ENCODE data around the gene SFRP4. TPM values are rescaled to one million over a fixed set of nuclear protein-coding genes. Genes with fewer than 3 reads are reported as not detected.

The SFRP4 gene
- total and polyA plus RNA-seq, 12 donors, result 0.20 to 9.9 (median 2.9) TPM

- Histone ChIP-seq H3K4me1 (peaks cover 3 to 37% (median 17%) of the 10 kb centered on the region in 9 donors), H3K27ac (no peak overlapping the region), H3K4me3 (no peak overlapping the region), H3K9me3 (peaks cover 0 to 18% (median 10%) of the 10 kb centered on the region in 11 donors), H3K36me3 (no peaks in the 10 kb centered on the region), H3K27me3 (peaks cover 0 to 27% (median 0%) of the 10 kb centered on the region in 7 donors)
- TF ChIP-seq CTCF (IDR thresholded peaks at IDR 0.05), result no peak
- WGBS, 2 donors, result 74 to 80% methylated on average over 3 of the region's 3 CpGs
- DNase-seq (no peak), ATAC-seq (no peak)
- intact Hi-C loops (cut with DNase I), result loop anchor here in 1 of 10 donors (10.0 kb wide), 1 partner anchor 60 kb away; no protein-coding TSS in a partner anchor
These were observed 7.9 kb upstream of the SFRP4 start for GRCh38 chr7:37924491-37925041.

GRCh38 chr7:37923996-37924395 lies 7.4 kb upstream of the SFRP4 start:
- H3K9me3 ChIP-seq, result peaks cover 0 to 18% (median 10%) of the 10 kb centered on the region in 11 donors

GRCh38 chr7:37921876-37922275 lies 5.3 kb upstream of the SFRP4 start:
- peak overlapping the region in 7 of 10 donors; percentile 85 to 92 (median 91) for H3K27ac ChIP-seq
- TF ChIP-seq CTCF (IDR thresholded peaks at IDR 0.05), result no peak
- H3K9me3 ChIP-seq, result peaks cover 0 to 18% (median 10%) of the 10 kb centered on the region in 11 donors
- H3K4me1 ChIP-seq, result peaks cover 0 to 37% (median 23%) of the 10 kb centered on the region in 9 donors
- ATAC-seq (peak in 1 of 8 donors; percentile 40), DNase-seq (no peak)
- 55 to 56% methylated on average over 4 of the region's 4 CpGs for WGBS, 2 donors
- intact Hi-C loops (cut with DNase I), result loop anchor here in 1 of 10 donors (10.0 kb wide), 1 partner anchor 63 kb away; no protein-coding TSS in a partner anchor
- H3K27me3 ChIP-seq, result peaks cover 0 to 54% (median 6%) of the 10 kb centered on the region in 7 donors
- peak overlapping the region in 9 of 10 donors; percentile 49 to 87 (median 78) for H3K4me3 ChIP-seq
- no peaks in the 10 kb centered on the region for H3K36me3 ChIP-seq

More at GRCh38 chr7:37923996-37924395, 7.4 kb upstream of the SFRP4 start:
- H3K27me3 ChIP-seq, result peaks cover 0 to 33% (median 0%) of the 10 kb centered on the region in 7 donors
- 71 to 87% methylated on average over 1 of the region's 1 CpG for WGBS, 2 donors
- ATAC-seq (no peak), DNase-seq (no peak)
- H3K27ac ChIP-seq, result no peak overlapping the region
- no peak for TF ChIP-seq CTCF (IDR thresholded peaks at IDR 0.05)
- peaks cover 2 to 37% (median 17%) of the 10 kb centered on the region in 9 donors for H3K4me1 ChIP-seq
- no peak overlapping the region for H3K4me3 ChIP-seq
- intact Hi-C loops (cut with DNase I), result loop anchor here in 1 of 10 donors (10.0 kb wide), 1 partner anchor 61 kb away; no protein-coding TSS in a partner anchor
- no peaks in the 10 kb centered on the region for H3K36me3 ChIP-seq

- ATAC-seq, result peak; percentile 58 to 87 (median 75)
- no peaks in the 10 kb centered on the region for H3K36me3 ChIP-seq
- H3K9me3 ChIP-seq, result peaks cover 0 to 16% (median 10%) of the 10 kb centered on the region in 11 donors
- TF ChIP-seq CTCF (IDR thresholded peaks at IDR 0.05), result peak in 4 of 9 donors; percentile 9 to 46 (median 32)
- H3K27me3 ChIP-seq, result peaks cover 0 to 62% (median 13%) of the 10 kb centered on the region in 7 donors
- peak overlapping the region; percentile 75 to 92 (median 89) for H3K27ac ChIP-seq
- peak in 1 of 2 donors; percentile 57 for DNase-seq
- peak overlapping the region; percentile 49 to 87 (median 77) for H3K4me3 ChIP-seq
- WGBS, 2 donors, result 1% methylated on average over 62 to 63 of the region's 63 CpGs
- H3K4me1 ChIP-seq, result peaks cover 4 to 44% (median 29%) of the 10 kb centered on the region in 9 donors
- intact Hi-C loops (cut with DNase I), result loop anchor here in 1 of 10 donors (10.0 kb wide), 1 partner anchor 64 kb away; no protein-coding TSS in a partner anchor
These were observed 4.5 kb upstream of the SFRP4 start for GRCh38 chr7:37920849-37921805.

Measured in heart right ventricle (tissue), 16 donors.